IPS-15b (cell line): ENCODE results near the gene BMP7.
"Not testable (repeated sequence)": the region's sequence is repeated elsewhere in the genome, so short reads cannot be mapped to it uniquely, and the experiment has no call there.

Experiments used
- H3K27me3 ChIP-seq: one replicate; pipeline ENCODE4 v1.6.1; 2013; ENCODE audit warnings: low read length; ENCODE audit not compliant: control insufficient read depth, insufficient read depth
- H3K36me3 ChIP-seq: one replicate; pipeline ENCODE4 v1.6.1; 2013; ENCODE audit warnings: low read length; ENCODE audit not compliant: control insufficient read depth, insufficient read depth
- H3K4me1 ChIP-seq: one replicate; pipeline ENCODE4 v1.6.1; 2013; ENCODE audit warnings: mild to moderate bottlenecking, low read length; ENCODE audit not compliant: control insufficient read depth, insufficient read depth
- H3K4me3 ChIP-seq: one replicate; pipeline ENCODE4 v1.5.1; 2013; ENCODE audit warnings: low read depth, low read length
- H3K9ac ChIP-seq: one replicate; pipeline ENCODE4 v1.6.1; 2013; ENCODE audit warnings: low read depth, mild to moderate bottlenecking, low read length
- H3K9me3 ChIP-seq: one replicate; pipeline ENCODE4 v1.6.1; 2013; ENCODE audit warnings: mild to moderate bottlenecking, low read length; ENCODE audit not compliant: control insufficient read depth, insufficient read depth

BMP7 gene

GRCh38 chr20:57274846-57275245 lies 8.4 kb upstream of the BMP7 start:
- Histone ChIP-seq H3K4me3 (no peak overlapping the region), H3K4me1 (peaks cover 8% of the 10 kb centered on the region), H3K36me3 (no peaks in the 10 kb centered on the region), H3K27me3 (peaks cover 5% of the 10 kb centered on the region), H3K9me3 (no peaks in the 10 kb centered on the region), H3K9ac (no peak overlapping the region)

- H3K27me3 ChIP-seq = peaks cover 5% of the 10 kb centered on the region
- no peak overlapping the region for H3K9ac ChIP-seq
- no peak overlapping the region for H3K4me3 ChIP-seq
- H3K4me1 ChIP-seq = peaks cover 8% of the 10 kb centered on the region
- no peaks in the 10 kb centered on the region for H3K36me3 ChIP-seq
- no peaks in the 10 kb centered on the region for H3K9me3 ChIP-seq
Observed at GRCh38 chr20:57274299-57274698, 7.9 kb upstream of the BMP7 start.

GRCh38 chr20:57272883-57273535 lies 6.6 kb upstream of the BMP7 start:
- H3K9ac ChIP-seq = no peak overlapping the region
- H3K9me3 ChIP-seq = no peaks in the 10 kb centered on the region
- no peaks in the 10 kb centered on the region for H3K36me3 ChIP-seq
- peaks cover 14% of the 10 kb centered on the region for H3K4me1 ChIP-seq
- no peak overlapping the region for H3K4me3 ChIP-seq
- peaks cover 17% of the 10 kb centered on the region for H3K27me3 ChIP-seq

- H3K4me1 ChIP-seq = peaks cover 20% of the 10 kb centered on the region
- no peaks in the 10 kb centered on the region for H3K36me3 ChIP-seq
- no peak overlapping the region for H3K4me3 ChIP-seq
- H3K9ac ChIP-seq = peak overlapping the region; percentile 24
- H3K27me3 ChIP-seq = peaks cover 33% of the 10 kb centered on the region
- H3K9me3 ChIP-seq = no peaks in the 10 kb centered on the region
Observed at GRCh38 chr20:57270204-57270984, 4.0 kb upstream of the BMP7 start.

GRCh38 chr20:57269148-57269984 lies 2.9 kb upstream of the BMP7 start:
- Histone ChIP-seq H3K27me3 (peaks cover 43% of the 10 kb centered on the region), H3K9ac (no peak overlapping the region), H3K36me3 (no peaks in the 10 kb centered on the region), H3K4me1 (peaks cover 20% of the 10 kb centered on the region), H3K9me3 (no peaks in the 10 kb centered on the region), H3K4me3 (no peak overlapping the region)

GRCh38 chr20:57268399-57269076 lies 2.1 kb upstream of the BMP7 start:
- Histone ChIP-seq H3K36me3 (no peaks in the 10 kb centered on the region), H3K27me3 (peaks cover 49% of the 10 kb centered on the region), H3K9me3 (no peaks in the 10 kb centered on the region), H3K4me1 (peaks cover 26% of the 10 kb centered on the region), H3K9ac (no peak overlapping the region), H3K4me3 (no peak overlapping the region)

DNA sequence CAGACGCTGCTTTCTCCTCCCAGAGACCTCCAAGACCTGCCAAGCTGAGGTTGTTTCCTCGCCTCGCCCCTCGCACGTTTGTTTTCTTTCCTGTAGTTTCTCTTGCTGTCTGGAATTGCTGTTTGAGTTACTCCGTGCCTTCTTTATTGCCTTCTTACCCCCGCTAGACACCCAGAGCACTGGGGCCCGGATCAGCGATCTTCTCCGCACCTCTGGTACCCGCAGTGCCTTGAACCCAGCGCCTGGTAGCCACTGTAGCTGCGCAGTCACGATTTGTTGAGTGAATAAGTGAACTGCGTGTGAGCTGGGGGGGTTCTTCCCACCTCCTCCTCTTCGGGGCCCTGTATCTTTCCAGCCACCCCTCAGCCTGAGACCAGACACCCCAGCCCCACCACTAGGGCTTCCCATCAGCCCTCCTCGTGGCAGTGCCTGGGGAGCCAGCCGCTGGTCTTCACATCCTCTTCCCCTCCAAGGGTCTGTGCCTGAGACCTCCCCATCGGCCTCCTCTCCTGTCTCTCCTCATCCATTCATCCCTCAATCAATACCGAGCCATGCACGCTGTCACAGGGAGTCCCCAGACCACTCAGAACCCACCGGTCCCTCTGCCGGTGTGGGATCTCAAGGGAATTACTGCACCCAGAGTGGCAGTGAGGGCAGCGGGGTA lies 849 bp upstream of the BMP7 start:
- Histone ChIP-seq H3K36me3 (no peaks in the 10 kb centered on the region), H3K4me3 (peak overlapping the region; percentile 84), H3K9ac (no peak overlapping the region), H3K4me1 (peaks cover 33% of the 10 kb centered on the region), H3K9me3 (no peaks in the 10 kb centered on the region), H3K27me3 (peaks cover 49% of the 10 kb centered on the region)

DNA sequence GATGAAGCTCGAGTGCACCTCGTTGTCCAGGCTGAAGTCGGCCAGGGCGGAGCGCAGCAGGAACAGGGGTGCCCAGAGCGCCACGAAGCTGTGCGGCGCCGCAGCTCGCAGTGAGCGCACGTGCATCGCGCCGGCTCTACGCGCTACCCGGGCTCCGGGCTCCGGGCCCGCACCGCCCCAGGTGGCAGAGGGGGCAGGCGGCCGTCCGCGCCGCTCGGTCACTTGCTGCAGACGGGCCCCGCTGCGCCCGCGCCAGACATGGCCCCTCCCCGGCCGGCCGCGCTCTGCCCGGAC lies 497 bp downstream of the BMP7 start:
- no peaks in the 10 kb centered on the region for H3K36me3 ChIP-seq
- H3K9me3 ChIP-seq = no peaks in the 10 kb centered on the region
- H3K9ac ChIP-seq = peak overlapping the region; percentile 65
- peaks cover 45% of the 10 kb centered on the region for H3K27me3 ChIP-seq
- peak overlapping the region; percentile 84 for H3K4me3 ChIP-seq
- H3K4me1 ChIP-seq = peaks cover 43% of the 10 kb centered on the region

DNA sequence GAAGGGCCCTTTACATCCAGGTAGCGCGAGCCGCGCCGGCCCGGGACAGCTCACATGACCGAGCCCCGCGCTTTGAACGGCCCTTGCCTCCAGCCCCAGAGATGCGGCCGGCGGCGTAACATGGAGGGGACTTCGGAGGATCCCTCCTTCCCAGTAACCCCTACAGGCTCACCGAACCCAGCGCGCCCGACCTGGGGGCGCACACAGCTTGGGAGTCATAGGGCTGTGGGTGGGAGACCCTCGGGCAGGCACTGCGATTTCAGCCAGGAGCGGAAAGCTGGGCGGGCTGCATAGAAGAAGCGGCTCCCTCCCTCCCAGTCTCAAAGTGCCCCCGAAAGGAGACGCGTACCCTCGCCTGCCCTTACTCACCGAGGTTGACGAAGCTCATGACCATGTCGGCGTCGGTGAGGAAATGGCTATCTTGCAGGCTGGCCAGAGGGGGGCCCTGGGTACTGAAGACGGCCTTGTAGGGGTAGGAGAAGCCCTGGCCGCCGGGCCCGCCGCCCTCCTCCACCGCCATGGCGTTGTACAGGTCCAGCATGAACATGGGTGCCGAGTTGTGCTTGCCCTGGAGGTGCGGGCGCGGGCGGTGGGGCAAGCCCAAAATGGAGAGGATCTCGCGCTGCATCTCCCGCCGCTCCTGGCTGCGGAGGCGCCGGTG lies 975 bp downstream of the BMP7 start:
- Histone ChIP-seq H3K36me3 (no peaks in the 10 kb centered on the region), H3K9me3 (no peaks in the 10 kb centered on the region), H3K9ac (peak overlapping the region; percentile 65), H3K4me3 (peak overlapping the region; percentile 84), H3K27me3 (peaks cover 49% of the 10 kb centered on the region), H3K4me1 (peaks cover 44% of the 10 kb centered on the region)

- H3K27me3 ChIP-seq = peaks cover 54% of the 10 kb centered on the region
- H3K4me3 ChIP-seq = peak overlapping the region; percentile 84
- peak overlapping the region; percentile 37 for H3K9ac ChIP-seq
- not testable (repeated sequence) for H3K9me3 ChIP-seq, H3K36me3 ChIP-seq
- peaks cover 43% of the 10 kb centered on the region for H3K4me1 ChIP-seq
Observed at GRCh38 chr20:57264908-57265335, 1.5 kb downstream of the BMP7 start.
